RWPE1 (cell line): ENCODE data around the gene ITPKB.
"Not testable (repeated sequence)": the region's sequence is repeated elsewhere in the genome, so short reads cannot be mapped to it uniquely, and the experiment has no call there.

Source experiments
- CTCF ChIA-PET: fragments of 350-600 bp; sonication (Branson Sonifier 250); formaldehyde crosslinking; extraction: SDS; loops from one replicate; lab custom pipeline; 2021; lab: Yijun Ruan, JAX
- POLR2A ChIA-PET: fragments of 400-600 bp; formaldehyde crosslinking; extraction: SDS; loops from one replicate; lab custom pipeline; 2020; ENCODE audit warnings: antibody characterized with exemption; ENCODE audit not compliant: low non-redundant PET; lab: Yijun Ruan, JAX
- DNase-seq: peaks from one replicate; pipeline ENCODE4 v3.0.0; 2012; ENCODE audit warnings: low spot score
- H3K27ac ChIP-seq: fragments of 450-650 bp; 2 replicates; pipeline ENCODE4 v1.5.1; 2017
- TF ChIP-seq, protein P1 (sequence below): fragments of 450-650 bp; conservative IDR thresholded peaks from 2 replicates; pipeline ENCODE4 v1.5.1; 2017; ENCODE audit warnings: low read depth, mild to moderate bottlenecking

Gene ITPKB

DNA sequence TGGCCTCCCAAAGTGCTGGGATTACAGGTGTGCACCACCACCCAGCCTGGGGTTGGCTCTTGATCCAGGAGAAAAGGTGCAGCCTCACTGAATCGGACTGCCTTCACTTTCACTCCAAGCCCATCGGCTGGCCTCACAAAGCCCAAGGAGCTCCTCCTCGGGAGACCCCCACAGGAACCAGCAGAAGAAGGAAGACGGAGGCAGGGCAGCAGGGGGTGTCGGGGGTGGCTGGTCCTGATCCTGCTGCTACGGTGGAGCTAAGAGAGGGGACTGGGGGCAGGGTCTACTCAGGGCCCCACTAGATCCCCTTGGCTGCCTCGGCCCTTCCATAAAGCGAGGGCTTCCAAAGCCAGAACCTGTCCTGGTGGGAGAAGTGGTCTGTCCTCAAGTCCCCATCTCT is 96.7 kb downstream of the ITPKB start:
- DNase-seq, result no peak
- TF ChIP-seq, protein P1, sequence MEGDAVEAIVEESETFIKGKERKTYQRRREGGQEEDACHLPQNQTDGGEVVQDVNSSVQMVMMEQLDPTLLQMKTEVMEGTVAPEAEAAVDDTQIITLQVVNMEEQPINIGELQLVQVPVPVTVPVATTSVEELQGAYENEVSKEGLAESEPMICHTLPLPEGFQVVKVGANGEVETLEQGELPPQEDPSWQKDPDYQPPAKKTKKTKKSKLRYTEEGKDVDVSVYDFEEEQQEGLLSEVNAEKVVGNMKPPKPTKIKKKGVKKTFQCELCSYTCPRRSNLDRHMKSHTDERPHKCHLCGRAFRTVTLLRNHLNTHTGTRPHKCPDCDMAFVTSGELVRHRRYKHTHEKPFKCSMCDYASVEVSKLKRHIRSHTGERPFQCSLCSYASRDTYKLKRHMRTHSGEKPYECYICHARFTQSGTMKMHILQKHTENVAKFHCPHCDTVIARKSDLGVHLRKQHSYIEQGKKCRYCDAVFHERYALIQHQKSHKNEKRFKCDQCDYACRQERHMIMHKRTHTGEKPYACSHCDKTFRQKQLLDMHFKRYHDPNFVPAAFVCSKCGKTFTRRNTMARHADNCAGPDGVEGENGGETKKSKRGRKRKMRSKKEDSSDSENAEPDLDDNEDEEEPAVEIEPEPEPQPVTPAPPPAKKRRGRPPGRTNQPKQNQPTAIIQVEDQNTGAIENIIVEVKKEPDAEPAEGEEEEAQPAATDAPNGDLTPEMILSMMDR, result no peak
- H3K27ac ChIP-seq, result no peak overlapping the region; the same call in 1 of the 2 replicates
- ChIA-PET POLR2A (no interaction called here), CTCF (interaction anchor here (0.6 to 3.4 kb wide), 6 partner anchors 9 to 293 kb away, joined by 3 to 17 read pairs (median 4); partner anchors contain the start of gene PSEN2)

DNA sequence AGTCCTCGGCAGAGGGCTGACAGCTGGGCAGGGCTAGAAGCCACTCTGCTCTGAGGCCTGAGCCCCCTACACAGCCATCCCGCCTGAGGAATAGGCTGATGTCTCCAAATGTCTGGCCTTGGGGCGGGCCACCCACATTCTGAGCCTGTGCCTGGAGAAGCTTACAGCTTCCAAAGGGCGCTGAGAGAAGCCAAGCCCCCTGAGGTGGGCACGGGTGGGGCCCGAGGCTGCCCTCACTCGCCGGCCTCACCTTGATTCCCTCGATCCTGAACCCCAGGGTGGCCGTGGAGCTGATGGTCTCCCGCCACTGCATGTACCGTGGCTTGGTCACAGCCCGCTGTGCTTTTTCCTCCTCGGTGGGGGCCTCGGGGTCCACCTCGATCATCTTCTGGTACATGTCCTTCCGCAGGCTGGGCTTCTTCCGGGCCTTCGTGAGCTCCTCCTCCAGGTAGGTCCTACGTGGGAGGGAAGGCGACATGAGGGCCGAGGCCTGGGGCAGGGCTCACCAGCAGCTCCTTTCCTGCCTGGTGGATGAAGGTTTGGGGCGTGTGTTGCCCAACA is 97.3 kb downstream of the ITPKB start:
- TF ChIP-seq, protein P1, result no peak
- POLR2A ChIA-PET, result interaction anchor here (0.6 kb wide), 1 partner anchor 350 kb away, joined by 5 read pairs; no protein-coding TSS in a partner anchor
- no peak for DNase-seq
- no peak overlapping the region for H3K27ac ChIP-seq
- CTCF ChIA-PET, result interaction anchor here (0.6 to 3.4 kb wide), 5 partner anchors 8 to 294 kb away, joined by 4 to 17 read pairs (median 5); no protein-coding TSS in a partner anchor

DNA sequence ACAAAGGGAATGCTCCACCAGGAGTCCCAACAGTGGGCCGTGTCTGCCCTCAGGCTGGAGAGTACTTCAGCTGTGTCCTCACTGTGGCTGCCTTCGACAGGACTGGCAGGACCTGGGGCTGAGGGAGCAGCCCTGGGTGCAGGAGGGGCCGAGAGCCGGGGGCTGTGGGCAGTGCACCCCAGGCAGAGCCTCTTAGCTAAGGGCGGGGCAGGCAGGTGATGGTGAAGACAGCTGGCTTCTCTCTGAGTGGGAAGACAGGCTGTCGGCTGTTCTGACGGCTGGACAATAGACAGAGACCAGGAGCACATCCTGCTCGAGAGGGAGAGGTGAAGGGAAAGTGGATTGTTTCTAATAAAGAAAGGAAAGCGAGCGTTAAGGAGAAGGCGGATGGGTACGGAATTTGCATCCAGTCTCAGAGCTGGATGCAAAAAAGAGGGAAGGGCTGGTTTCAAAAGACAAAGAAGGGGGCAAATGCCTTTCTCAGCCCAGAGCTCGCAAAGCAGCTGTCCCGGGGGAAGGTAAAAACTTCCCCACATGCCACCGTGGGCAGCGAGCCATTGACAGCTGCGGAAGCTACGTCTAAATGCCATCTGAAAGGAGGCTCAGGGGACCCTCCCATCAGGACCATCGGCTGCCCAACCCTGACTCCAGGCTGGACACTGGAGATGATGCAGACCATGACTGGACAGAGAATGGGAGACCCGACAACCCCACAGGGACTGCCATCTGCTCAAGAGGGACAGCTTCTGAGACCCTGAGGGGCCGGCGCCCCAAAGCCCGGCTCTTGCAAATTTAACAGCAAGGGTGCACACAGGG is 98.6 kb downstream of the ITPKB start:
- POLR2A ChIA-PET, result no interaction called here

DNA sequence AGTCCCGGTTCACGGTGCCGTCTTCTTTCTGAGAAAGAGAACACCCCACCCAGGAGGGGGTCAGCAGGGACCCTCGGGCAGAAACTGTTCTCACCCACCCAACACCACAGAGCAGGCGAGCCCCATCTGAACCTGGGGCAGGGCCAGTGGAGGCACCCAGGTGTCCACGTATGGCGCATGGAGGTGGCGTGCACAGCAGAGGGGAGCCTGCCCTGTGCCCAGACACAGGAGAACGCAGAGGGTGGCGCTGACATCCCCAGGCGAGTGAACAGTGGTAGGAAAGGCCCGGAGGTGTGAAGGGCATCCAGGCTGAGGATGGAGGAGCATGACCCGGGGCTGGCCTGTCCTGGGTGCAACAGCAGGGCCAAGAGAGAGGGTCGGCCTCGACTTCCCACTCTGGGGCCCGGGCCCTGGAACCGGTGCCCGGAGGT is 99.4 kb downstream of the ITPKB start:
- TF ChIP-seq, protein P1, result no peak
- ChIA-PET POLR2A (interaction anchor here (0.7 kb wide), 1 partner anchor 35 kb away, joined by 3 read pairs; no protein-coding TSS in a partner anchor), CTCF (interaction anchor here (3.4 kb wide), 1 partner anchor 13 kb away, joined by 17 read pairs; no protein-coding TSS in a partner anchor)
- DNase-seq, result no peak
- no peak overlapping the region for H3K27ac ChIP-seq

More for the DNA sequence above, 98.6 kb downstream of the ITPKB start:
- CTCF ChIA-PET, result interaction anchor here (0.6 to 3.4 kb wide), 4 partner anchors 9 to 1106 kb away, joined by 3 to 17 read pairs (median 4); no protein-coding TSS in a partner anchor
- TF ChIP-seq, protein P1, result no peak
- no peak overlapping the region for H3K27ac ChIP-seq
- no peak for DNase-seq

DNA sequence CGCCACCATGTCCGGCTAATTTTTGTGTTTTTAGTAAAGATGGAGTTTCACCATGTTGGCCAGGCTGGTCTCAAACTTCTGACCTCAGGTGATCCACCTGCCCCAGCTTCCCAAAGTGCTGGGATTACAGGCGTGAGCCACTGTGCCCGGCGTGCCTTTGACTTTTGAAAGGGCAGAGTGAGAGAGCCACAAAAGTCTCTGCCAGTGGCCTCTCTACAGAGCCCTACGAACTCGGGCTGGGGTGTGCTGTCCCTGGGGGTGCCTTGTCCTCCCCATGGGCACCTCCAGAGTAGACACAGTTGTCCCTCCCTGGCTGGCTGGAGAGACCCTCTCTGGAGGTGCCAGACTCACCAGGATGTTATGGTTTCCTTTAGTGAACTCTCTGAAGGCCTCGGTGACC is 99.9 kb downstream of the ITPKB start:
- POLR2A ChIA-PET, result interaction anchor here (0.7 kb wide), 1 partner anchor 34 kb away, joined by 3 read pairs; no protein-coding TSS in a partner anchor
- not testable (repeated sequence) for H3K27ac ChIP-seq, DNase-seq
- CTCF ChIA-PET, result interaction anchor here (4.8 kb wide), 1 partner anchor 13 kb away, joined by 29 read pairs; no protein-coding TSS in a partner anchor

DNA sequence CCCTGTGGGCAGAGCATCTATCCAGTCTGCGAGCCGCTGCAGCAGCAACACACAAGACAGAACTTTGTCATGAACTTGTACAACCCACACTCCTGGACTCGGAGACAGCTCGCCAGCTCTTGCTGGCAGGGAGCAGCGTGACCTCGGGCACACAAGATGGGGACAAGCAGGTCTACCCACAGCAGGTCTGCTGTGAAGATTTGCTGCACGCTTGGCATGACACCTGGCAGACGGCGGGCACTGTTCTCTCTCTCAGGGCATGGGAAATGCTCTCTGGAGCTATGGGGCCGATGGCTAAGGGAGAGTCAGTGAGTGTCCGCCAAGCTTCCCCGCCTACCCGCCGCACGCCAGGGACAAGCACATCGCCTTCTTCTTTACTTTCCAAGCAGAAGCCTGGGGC is 100.5 kb downstream of the ITPKB start:
- ChIA-PET CTCF (interaction anchor here (4.8 kb wide), 1 partner anchor 12 kb away, joined by 29 read pairs; no protein-coding TSS in a partner anchor), POLR2A (interaction anchor here (0.7 kb wide), 1 partner anchor 34 kb away, joined by 3 read pairs; no protein-coding TSS in a partner anchor)
- no peak overlapping the region for H3K27ac ChIP-seq
- DNase-seq, result no peak
- TF ChIP-seq, protein P1, result no peak
